T47D (cell line): ENCODE measurements around the gene PBX4.
"Not testable (repeated sequence)": the region's sequence is repeated elsewhere in the genome, so short reads cannot be mapped to it uniquely, and the experiment has no call there.

ENCODE experiments used
- DNase-seq, 2 experiments: peaks; one replicate each; pipeline versions ENCODE4 v3.0.0 to v3.0.0-alpha.2; 2011 to 2012; ENCODE audit warnings: low read depth in 1 of 2, low spot score in 1 of 2
- JUND ChIP-seq: IDR thresholded peaks from 2 replicates; pipeline ENCODE4 v1.6.1; 2012; ENCODE audit warnings: low read depth
- in situ Hi-C: cut with HindIII; loops from 2 replicates; pipeline ENCODE4 v1.10.0; 2016; ENCODE audit warnings: low sequenced_read_pairs, low pct_unique_long_range_greater_than_20kb

PBX4 gene

DNA sequence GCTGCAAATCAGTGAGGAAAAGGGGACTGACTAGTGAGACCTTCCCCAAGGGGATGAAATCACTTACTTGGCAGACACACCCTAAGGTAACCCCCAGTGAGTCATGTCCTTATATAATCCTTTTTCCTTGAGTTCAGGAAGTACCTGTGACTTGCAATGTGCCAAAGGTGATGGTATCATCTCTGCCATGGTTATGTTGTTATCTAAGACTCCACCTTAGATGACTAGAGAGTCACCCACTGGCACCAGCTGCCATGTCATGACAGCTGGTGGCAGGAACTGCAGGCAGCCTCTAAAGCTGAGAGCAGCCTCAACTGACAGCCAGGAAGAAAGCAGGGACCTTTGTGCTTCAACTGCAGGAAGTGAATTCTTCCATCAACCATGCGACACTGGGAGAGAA, 12.5 kb downstream of the PBX4 start:
- no peak for DNase-seq
- no peak for TF ChIP-seq JUND
- in situ Hi-C loops = no loop called here

DNA sequence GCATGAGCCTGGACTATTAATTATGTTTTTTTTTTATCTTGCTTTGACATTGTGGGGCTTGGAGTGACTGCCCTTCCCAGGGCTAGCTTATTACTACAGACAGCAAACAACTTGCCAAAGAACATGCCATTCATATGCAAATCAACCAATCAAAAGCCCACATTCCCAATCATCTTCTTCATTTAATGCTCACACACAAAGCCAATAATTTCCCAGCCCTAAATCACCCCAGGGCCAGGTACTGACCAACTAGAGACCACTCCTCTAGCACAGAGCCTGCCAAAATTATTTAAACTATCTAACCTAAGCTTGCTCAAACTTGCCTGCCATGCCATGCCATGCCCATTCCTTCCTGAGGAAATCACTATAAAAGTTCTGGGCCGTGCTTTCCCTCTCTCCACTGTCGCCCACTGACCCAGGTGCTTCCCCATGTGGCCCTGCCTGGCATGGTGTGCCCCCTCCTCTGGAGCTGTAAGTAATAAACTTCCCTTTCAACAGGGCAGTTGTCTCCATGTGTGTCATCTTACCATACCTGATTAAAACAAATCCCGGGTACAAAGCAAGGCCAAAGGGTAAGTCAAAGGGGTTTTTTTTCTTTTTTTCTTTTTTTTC, 15.7 kb downstream of the PBX4 start:
- no peak for TF ChIP-seq JUND
- in situ Hi-C loops = no loop called here
- no peak for DNase-seq

- DNase-seq = no peak
- in situ Hi-C loops = no loop called here
- TF ChIP-seq JUND = no peak
These were observed 16.3 kb downstream of the PBX4 start for GRCh38 chr19:19602136-19602712.

DNA sequence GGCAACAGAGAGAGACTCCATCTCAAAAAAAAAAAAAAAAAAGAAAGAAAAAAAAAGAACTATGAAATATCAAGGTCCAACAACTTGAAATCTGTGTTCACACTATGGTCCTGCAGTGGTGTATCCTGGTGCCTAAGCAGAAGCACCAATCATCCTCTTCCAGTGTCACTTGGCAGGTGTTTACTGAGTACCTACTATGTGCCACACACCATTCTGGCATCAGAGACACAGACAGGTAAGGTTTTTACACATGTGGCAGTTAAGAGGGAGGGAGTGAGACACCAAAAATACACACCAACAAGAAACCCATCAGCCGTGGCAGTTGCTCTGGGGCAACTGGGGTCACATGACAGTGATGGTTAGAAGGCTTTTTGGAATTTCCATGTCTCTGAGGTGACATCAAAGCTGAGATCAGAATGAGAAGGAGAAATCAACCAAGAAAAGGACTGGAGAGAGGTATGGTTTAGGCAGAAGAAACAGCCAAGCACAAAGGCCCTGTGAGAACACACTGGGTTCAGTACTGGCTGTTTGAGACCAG, 17.6 kb downstream of the PBX4 start:
- TF ChIP-seq JUND = no peak
- no peak for DNase-seq

DNA sequence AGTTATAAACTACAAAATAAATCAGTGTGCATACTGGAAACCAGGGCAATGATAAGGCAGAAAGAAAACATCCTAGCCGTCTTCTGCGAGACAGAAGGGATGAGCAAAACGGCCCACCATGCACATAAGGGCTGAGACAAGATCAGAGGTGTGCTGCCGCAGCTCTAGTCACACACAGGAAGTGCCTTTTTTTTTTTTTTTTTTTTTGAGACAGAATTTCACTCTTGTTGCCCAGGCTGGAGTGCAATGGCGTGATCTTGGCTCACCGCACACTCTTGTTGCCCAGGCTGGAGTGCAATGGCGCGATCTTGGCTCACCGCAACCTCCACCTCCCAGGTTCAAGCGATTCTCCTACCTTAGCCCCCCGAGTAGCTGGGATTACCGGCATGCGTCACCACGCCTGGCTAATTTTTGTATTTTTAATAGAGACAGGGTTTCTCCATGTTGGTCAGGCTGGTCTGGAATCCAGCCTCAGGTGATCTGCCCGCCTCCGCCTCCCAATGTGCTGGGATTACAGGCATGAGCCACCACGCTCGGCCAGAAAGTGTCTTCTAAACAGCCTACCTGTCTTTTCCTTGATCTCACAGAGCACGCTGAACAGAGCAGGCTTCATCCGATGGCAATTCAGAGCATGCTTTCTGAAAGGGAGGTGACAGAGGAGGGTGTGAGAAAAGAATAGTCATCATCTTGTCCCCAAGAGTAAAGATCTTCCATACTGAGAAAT, 19.6 kb downstream of the PBX4 start:
- in situ Hi-C loops = not testable (repeated sequence)

More for the DNA sequence above, 17.6 kb downstream of the PBX4 start:
- in situ Hi-C loops = no loop called here

DNA sequence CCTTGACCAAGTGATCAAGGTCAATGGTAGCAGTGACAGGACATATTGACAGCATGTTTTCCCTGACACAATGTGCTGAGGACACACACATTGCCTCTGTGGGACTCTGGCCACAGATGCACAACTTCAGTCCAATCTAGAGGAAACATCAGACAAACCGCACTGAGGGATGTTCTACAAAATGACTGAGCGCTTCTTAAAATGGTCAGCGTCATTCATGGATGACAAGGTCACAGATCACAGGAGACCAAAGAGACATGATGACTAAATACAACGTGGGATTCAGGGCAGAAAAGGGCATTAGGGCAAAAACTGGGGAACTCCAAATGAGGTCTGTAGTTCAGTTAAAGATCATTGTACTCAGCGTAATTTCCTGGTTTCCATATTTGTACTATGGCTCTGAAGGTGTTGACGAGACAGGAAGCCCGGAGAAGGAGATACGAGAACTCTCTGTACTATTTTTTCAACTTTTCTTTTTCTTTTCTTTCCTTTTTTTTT, 20.6 kb downstream of the PBX4 start:
- no peak for TF ChIP-seq JUND
- no peak for DNase-seq
- in situ Hi-C loops = no loop called here

More for the DNA sequence above, 19.6 kb downstream of the PBX4 start:
- not testable (repeated sequence) for DNase-seq

DNA sequence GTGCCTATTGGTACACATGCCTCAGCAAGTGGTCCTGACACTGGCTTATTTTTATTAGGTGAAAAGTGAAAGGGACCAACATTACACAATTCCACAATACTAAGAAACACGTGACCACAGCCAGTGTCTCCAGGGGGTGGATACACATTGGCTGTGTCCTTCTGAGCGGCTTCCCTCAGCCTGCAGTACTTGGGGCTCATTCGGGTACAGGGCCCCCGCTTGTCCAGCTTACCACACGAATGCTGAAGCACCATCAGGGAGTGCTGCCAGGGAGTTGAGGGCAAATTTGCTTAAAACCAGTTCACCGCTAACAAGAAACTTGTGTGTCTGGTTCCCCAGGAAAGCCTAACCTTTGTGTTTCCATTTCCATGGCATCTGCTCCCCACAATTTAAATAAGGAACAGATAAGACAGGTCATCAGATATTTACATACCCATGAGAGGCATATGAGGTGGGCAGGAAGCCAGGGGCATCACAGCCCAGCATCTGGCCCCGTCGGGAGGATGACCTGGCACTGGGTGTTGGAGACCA, 23.3 kb downstream of the PBX4 start:
- no peak for TF ChIP-seq JUND
- DNase-seq = peak; percentile 28 to 71
- in situ Hi-C loops = no loop called here

DNA sequence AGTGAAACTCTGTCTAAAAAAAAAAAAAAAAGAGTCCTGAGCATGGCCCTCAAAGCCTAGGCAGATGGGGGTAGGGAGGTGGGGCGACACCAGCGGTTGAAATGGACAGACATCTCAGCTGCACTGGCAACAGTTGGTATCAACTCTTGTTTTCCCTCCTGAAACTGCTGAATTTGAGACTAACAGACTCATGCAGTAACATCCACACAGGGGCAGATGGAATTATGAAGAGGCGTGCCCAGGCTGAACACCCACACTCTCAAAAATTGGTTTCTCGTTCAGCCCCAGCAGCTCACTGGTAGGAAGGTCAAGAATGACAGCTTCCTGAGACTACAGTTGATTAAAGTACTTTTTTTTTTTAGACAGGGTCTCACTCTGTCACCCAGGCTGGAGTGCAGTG, 24.1 kb downstream of the PBX4 start:
- in situ Hi-C loops = no loop called here
- TF ChIP-seq JUND = no peak
- no peak for DNase-seq

DNA sequence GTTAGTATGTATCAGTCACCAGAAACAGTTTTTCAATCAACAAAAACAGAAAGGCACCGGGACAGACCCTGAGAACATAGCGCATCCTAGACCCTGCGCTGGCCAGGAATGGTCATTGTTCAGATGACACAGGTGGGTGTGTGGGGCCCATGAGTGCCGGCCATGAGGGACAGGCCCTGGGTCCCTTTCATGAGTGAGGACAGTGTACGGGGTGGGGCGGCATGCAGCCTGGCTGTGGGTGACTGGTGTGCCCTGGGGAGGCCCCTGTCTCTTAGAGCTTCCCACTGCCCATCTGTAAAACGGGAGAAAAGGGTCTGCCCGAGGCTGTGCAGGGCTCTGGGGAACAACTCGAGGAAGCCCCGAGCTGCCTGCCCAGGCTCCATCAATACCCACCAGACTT, 25.8 kb downstream of the PBX4 start:
- TF ChIP-seq JUND = no peak
- DNase-seq = no peak
- in situ Hi-C loops = no loop called here

DNA sequence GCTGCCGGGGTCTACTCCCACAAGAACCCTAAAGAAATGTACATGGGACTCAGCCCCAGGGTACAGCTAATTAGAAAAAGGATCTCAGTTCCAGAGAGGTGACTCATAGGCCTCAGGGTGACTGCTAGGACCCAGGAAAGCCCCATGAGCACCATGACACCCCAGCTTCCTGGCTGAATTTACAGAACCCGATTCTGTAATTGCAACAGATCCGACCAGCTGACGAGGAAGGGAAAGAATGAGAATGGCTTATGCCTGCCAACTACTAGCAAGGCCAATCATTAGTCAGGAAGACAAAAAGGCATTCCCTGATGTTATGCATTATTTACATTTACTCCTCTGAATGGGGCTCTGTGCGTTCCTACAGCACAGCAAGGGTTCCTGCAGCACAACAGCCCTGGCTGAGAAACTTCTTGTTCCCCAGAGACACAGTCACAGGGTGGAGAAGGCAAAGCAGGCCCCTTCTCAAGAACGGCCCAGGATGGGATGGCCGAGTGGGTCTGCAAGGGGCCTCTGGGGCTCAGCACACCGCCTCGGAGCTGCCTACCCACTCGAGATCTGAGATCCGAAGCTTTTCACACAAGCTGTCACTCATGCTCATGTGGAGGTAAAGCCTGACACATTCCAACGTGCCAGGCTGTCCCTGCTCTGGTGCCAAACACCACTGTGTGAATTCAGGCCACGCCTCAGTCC, 27.2 kb downstream of the PBX4 start:
- DNase-seq = peak; percentile 31 to 66
- in situ Hi-C loops = no loop called here
- no peak for TF ChIP-seq JUND

GRCh38 chr19:19588546-19588945, 29.9 kb downstream of the PBX4 start:
- TF ChIP-seq JUND = no peak
- in situ Hi-C loops = no loop called here
- DNase-seq = no peak

- in situ Hi-C loops = no loop called here
- no peak for TF ChIP-seq JUND
- no peak for DNase-seq
These were observed 30.7 kb downstream of the PBX4 start for GRCh38 chr19:19587771-19588170.
